H1 (cell line): ENCODE measurements around the gene ZNF805. TPM values are rescaled to one million over a fixed set of nuclear protein-coding genes. Genes with fewer than 3 reads are reported as not detected.

Experiments used
- CTCF ChIA-PET: fragments of 300-600 bp; sonication (Branson Sonifier 250); formaldehyde crosslinking; loops from one replicate; lab custom pipeline; 2021; ENCODE audit not compliant: partially characterized antibody; lab: Charles Lee
- POLR2A ChIA-PET: fragments of 300-600 bp; sonication (Branson Sonifier 250); formaldehyde crosslinking; loops from one replicate; lab custom pipeline; 2021; ENCODE audit warnings: inconsistent platforms; ENCODE audit not compliant: partially characterized antibody; lab: Charles Lee
- DNase-seq, 2 experiments: peaks; one replicate each; pipeline versions ENCODE4 v3.0.0 to v3.0.0-alpha.2; 2010 to 2022; ENCODE audit warnings: low spot score in 2 of 2, low read depth in 1 of 2, mixed read lengths in 1 of 2
- FAIRE-seq: peaks from 2 replicates; lab custom pipeline; 2011; peaks lifted over from hg19 to GRCh38; lab: Jason Lieb, UNC
- H2AFZ ChIP-seq: 2 replicates; pipeline ENCODE4 v1.8.1; 2012; ENCODE audit warnings: low read length, inconsistent platforms
- H2AK5ac ChIP-seq: 2 replicates; pipeline ENCODE4 v1.6.1; 2013; ENCODE audit warnings: low read depth, low read length
- H2BK120ac ChIP-seq: replicated peaks from 2 replicates; pipeline ENCODE3; 2013; ENCODE audit warnings: low read depth, low read length, inconsistent platforms
- H2BK12ac ChIP-seq: 2 replicates; pipeline ENCODE4 v1.6.1; 2013; ENCODE audit warnings: low read depth, low read length
- H2BK15ac ChIP-seq: 2 replicates; pipeline ENCODE4 v1.6.1; 2013; ENCODE audit warnings: low read length
- H2BK20ac ChIP-seq: 2 replicates; pipeline ENCODE4 v1.6.1; 2013; ENCODE audit warnings: low read length
- H2BK5ac ChIP-seq: 2 replicates; pipeline ENCODE4 v1.6.1; 2013; ENCODE audit warnings: low read depth, low read length
- H3K14ac ChIP-seq: 2 replicates; pipeline ENCODE4 v1.6.1; 2013; ENCODE audit warnings: inconsistent platforms; ENCODE audit not compliant: insufficient read length
- H3K18ac ChIP-seq: 2 replicates; pipeline ENCODE4 v1.6.1; 2013; ENCODE audit warnings: low read length; ENCODE audit errors: extremely low read depth
- H3K23ac ChIP-seq: 2 replicates; pipeline ENCODE4 v1.6.1; 2013; ENCODE audit warnings: inconsistent platforms; ENCODE audit not compliant: insufficient read length
- H3K23me2 ChIP-seq: 2 replicates; pipeline ENCODE4 v1.6.1; 2013; ENCODE audit warnings: low read depth, low read length
- H3K27ac ChIP-seq: 2 replicates; pipeline ENCODE4 v1.6.1; 2011; ENCODE audit warnings: low read depth, low read length, inconsistent platforms
- H3K27me3 ChIP-seq, 4 experiments: replicated peaks in 1 of 4; 1 replicate in 1 of 4; 2 replicates in 3 of 4; pipeline versions ENCODE4 v1.6.1 to v1.8.1; 2011 to 2013; ENCODE audit warnings: low read length in 3 of 4, mild to moderate bottlenecking in 3 of 4, inconsistent platforms in 2 of 4, mixed read lengths in 2 of 4, moderate library complexity in 1 of 4; ENCODE audit not compliant: control insufficient read depth in 3 of 4, insufficient read depth in 3 of 4; ENCODE audit errors: extremely low read depth in 1 of 4
- H3K36me3 ChIP-seq, 4 experiments: 2 replicates each; pipeline versions ENCODE4 v1.6.1 to v1.8.1; 2011 to 2013; ENCODE audit warnings: mild to moderate bottlenecking in 4 of 4, low read length in 3 of 4, moderate library complexity in 2 of 4, control low read depth in 1 of 4, inconsistent platforms in 1 of 4; ENCODE audit not compliant: insufficient read depth in 4 of 4, control insufficient read depth in 2 of 4
- H3K4ac ChIP-seq: replicated peaks from 2 replicates; pipeline ENCODE3; 2013; ENCODE audit warnings: low read length, low read depth, mixed read lengths, inconsistent platforms; ENCODE audit not compliant: insufficient read length
- H3K4me1 ChIP-seq, 4 experiments: replicated peaks in 1 of 4; 1 replicate in 1 of 4; 2 replicates in 3 of 4; pipeline versions ENCODE4 v1.6.1 to v1.8.1; 2011 to 2013; ENCODE audit warnings: low read length in 3 of 4, inconsistent platforms in 2 of 4, mixed read lengths in 1 of 4; ENCODE audit not compliant: insufficient read depth in 4 of 4, control insufficient read depth in 3 of 4
- H3K4me2 ChIP-seq, 2 experiments: 2 replicates each; pipeline versions ENCODE4 v1.6.1 to v1.8.1; 2011 to 2013; ENCODE audit warnings: low read depth in 2 of 2, low read length in 2 of 2, control low read depth in 1 of 2, inconsistent platforms in 1 of 2, mild to moderate bottlenecking in 1 of 2; ENCODE audit not compliant: insufficient read depth in 1 of 2
- H3K4me3 ChIP-seq, 4 experiments: fragments of 200-600, 300-600 bp in 1 of 4; sonication (generic), shearing (Covaris generic), sonication (Bioruptor Twin) in 1 of 4; 2 replicates each; pipeline versions ENCODE4 v1.5.1 to v1.8.1; 2011 to 2016; ENCODE audit warnings: low read length in 4 of 4, low read depth in 3 of 4, control low read depth in 2 of 4, inconsistent platforms in 2 of 4, mild to moderate bottlenecking in 2 of 4, mixed read lengths in 1 of 4, moderate library complexity in 1 of 4; ENCODE audit not compliant: insufficient read depth in 2 of 4; ENCODE audit errors: extremely low read depth in 1 of 4
- H3K56ac ChIP-seq: replicated peaks from 2 replicates; pipeline ENCODE3; 2013; ENCODE audit warnings: low read depth, mild to moderate bottlenecking, mixed read lengths, low read length, inconsistent platforms; ENCODE audit not compliant: insufficient read length
- H3K79me1 ChIP-seq: 2 replicates; pipeline ENCODE4 v1.6.1; 2013; ENCODE audit warnings: low read depth, low read length, control low read depth
- H3K79me2 ChIP-seq, 2 experiments: 2 replicates each; pipeline versions ENCODE4 v1.6.1 to v1.8.1; 2012 to 2013; ENCODE audit warnings: low read length in 2 of 2, mild to moderate bottlenecking in 2 of 2, inconsistent platforms in 1 of 2; ENCODE audit not compliant: insufficient read depth in 2 of 2, control insufficient read depth in 1 of 2
- H3K9ac ChIP-seq, 4 experiments: replicated peaks in 1 of 4; 1 replicate in 1 of 4; 2 replicates in 3 of 4; pipeline versions ENCODE4 v1.6.1 to v1.8.1; 2011 to 2013; ENCODE audit warnings: low read depth in 3 of 4, low read length in 3 of 4, control low read depth in 2 of 4, mild to moderate bottlenecking in 2 of 4, moderate library complexity in 2 of 4, inconsistent platforms in 1 of 4; ENCODE audit errors: extremely low read depth in 1 of 4
- H3K9me3 ChIP-seq, 2 experiments: 2 replicates each; pipeline versions ENCODE4 v1.6.1 to v1.8.1; 2012 to 2013; ENCODE audit warnings: mild to moderate bottlenecking in 2 of 2, moderate library complexity in 2 of 2, control low read depth in 1 of 2, inconsistent platforms in 1 of 2, low read depth in 1 of 2, low read length in 1 of 2, mixed read lengths in 1 of 2; ENCODE audit not compliant: insufficient read depth in 2 of 2
- H4K20me1 ChIP-seq, 2 experiments: replicated peaks in 1 of 2; 2 replicates each; pipeline versions ENCODE3 to v1.8.1; 2011 to 2013; ENCODE audit warnings: inconsistent platforms in 2 of 2, low read length in 2 of 2, mild to moderate bottlenecking in 1 of 2; ENCODE audit not compliant: insufficient read depth in 2 of 2, control insufficient read depth in 1 of 2
- H4K5ac ChIP-seq: 2 replicates; pipeline ENCODE4 v1.6.1; 2013; ENCODE audit warnings: low read length, low read depth, mixed read lengths, inconsistent platforms; ENCODE audit not compliant: insufficient read length
- H4K8ac ChIP-seq: 2 replicates; pipeline ENCODE4 v1.8.0; 2013; ENCODE audit warnings: mild to moderate bottlenecking, moderate library complexity, low read length, inconsistent platforms; ENCODE audit not compliant: insufficient read depth; ENCODE audit errors: extremely low read depth
- H4K91ac ChIP-seq: replicated peaks from 2 replicates; pipeline ENCODE3; 2013; ENCODE audit warnings: low read length, mixed read lengths, inconsistent platforms; ENCODE audit not compliant: insufficient read length
- CREB1 ChIP-seq: IDR thresholded peaks from 2 replicates; pipeline ENCODE4 v1.6.1; 2012; ENCODE audit warnings: inconsistent platforms
- EGR1 ChIP-seq: IDR thresholded peaks from 2 replicates; pipeline ENCODE4 v1.6.1; 2011; ENCODE audit warnings: low read depth, low read length, borderline replicate concordance
- HDAC6 ChIP-seq: IDR thresholded peaks from one replicate; pipeline ENCODE4 v1.7.1; 2012; ENCODE audit warnings: low read depth, mild to moderate bottlenecking, inconsistent platforms, low read length, moderate library complexity
- MAFK ChIP-seq: IDR thresholded peaks from 2 replicates; pipeline ENCODE4 v1.6.1; 2012; ENCODE audit warnings: low read depth, mild to moderate bottlenecking, improper control_type of control experiment, low read length
- RBBP5 ChIP-seq: IDR thresholded peaks from 2 replicates; pipeline ENCODE4 v1.7.1; 2012; ENCODE audit warnings: low read depth, mild to moderate bottlenecking, inconsistent platforms, low read length, moderate library complexity, borderline replicate concordance
- WGBS, 2 experiments: shearing (Covaris generic) in 1 of 2; methylation state at CpG; one replicate each; pipeline versions ENCODE4 v1.1.6 to v1.1.7; 2013 to 2015; ENCODE audit warnings: low lambda C conversion rate in 2 of 2, mixed read lengths in 2 of 2, inconsistent platforms in 1 of 2, low coverage in 1 of 2, missing lambda C conversion rate in 1 of 2; ENCODE audit not compliant: insufficient replicate concordance in 2 of 2, insufficient coverage in 1 of 2, insufficient read length in 1 of 2; ENCODE audit errors: extremely low coverage in 1 of 2, missing lambda C conversion rate in 1 of 2; 5-methylcytosine and 5-hydroxymethylcytosine counted together
- polyA plus RNA-seq, 7 experiments: library from polyadenylated mRNA; depleted of rRNA in 3 of 7; stranded (reverse) in 5 of 7; unstranded in 2 of 7; fragments of >200 nt in 5 of 7; fragments of 200-250 nt in 2 of 7; gene quantifications; 1 replicate in 5 of 7; 2 replicates in 1 of 7; 4 replicates in 1 of 7; pipeline versions ENCODE4 v1.2.1 to v1.2.3, GENCODE V29; 2011 to 2013; ENCODE audit warnings: missing spikeins in 2 of 7, mixed read lengths in 2 of 7
- total RNA-seq: library from RNA; stranded (reverse); fragmentation: NEBNext Ultra II Directional; extraction: Animal tissue kit (Norgen Biotek cat#: 25700); gene quantifications from 2 replicates; pipeline ENCODE4 v1.2.1, GENCODE V29; 2021

ZNF805 gene
- total and polyA plus RNA-seq, 2 of the 8 experiments (the other 6 are each of a cell fraction or from before 2014, with no cell fraction given): 2.3 to 14.8 TPM

GRCh38 chr19:57262044-57262443, 21.6 kb downstream of the ZNF805 start:
- H3K56ac ChIP-seq: no peak overlapping the region
- no peaks in the 10 kb centered on the region for H4K20me1 ChIP-seq
- CTCF ChIA-PET: interaction anchor here (0.7 to 1.1 kb wide), 2 partner anchors 34 to 446 kb away, joined by 3 to 4 read pairs; no protein-coding TSS in a partner anchor
- H3K9ac ChIP-seq: no peak overlapping the region; a peak in 1 of 7 replicates
- H2BK15ac ChIP-seq: no peak overlapping the region
- H2BK20ac ChIP-seq: no peak overlapping the region
- H3K23me2 ChIP-seq: no peaks in the 10 kb centered on the region
- H3K4me3 ChIP-seq: no peak overlapping the region
- no peak overlapping the region for H2BK12ac ChIP-seq
- H3K79me2 ChIP-seq: no peaks in the 10 kb centered on the region
- H3K4ac ChIP-seq: no peak overlapping the region
- H3K23ac ChIP-seq: no peak overlapping the region
- POLR2A ChIA-PET: no interaction called here
- WGBS, 2 experiments: 82% methylated on average over 3 of the region's 3 CpGs; no CpG with 5 or more reads in 1 of the 2 experiments
- H3K4me1 ChIP-seq: peaks cover 0 to 7% (median 1%) of the 10 kb centered on the region in 4 experiments; a peak in 2 of 7 replicates
- no peak overlapping the region for H2AK5ac ChIP-seq
- no peak overlapping the region for H2AFZ ChIP-seq
- no peak overlapping the region for H3K4me2 ChIP-seq
- no peak overlapping the region for H3K18ac ChIP-seq
- peaks cover 0 to 2% (median 0%) of the 10 kb centered on the region in 4 experiments; a peak in 1 of 8 replicates for H3K36me3 ChIP-seq
- H4K91ac ChIP-seq: no peak overlapping the region
- no peak overlapping the region for H3K27ac ChIP-seq
- H2BK120ac ChIP-seq: no peak overlapping the region
- H3K14ac ChIP-seq: no peak overlapping the region
- H4K8ac ChIP-seq: no peak overlapping the region
- no peaks in the 10 kb centered on the region for H3K27me3 ChIP-seq
- H2BK5ac ChIP-seq: no peak overlapping the region
- no peak overlapping the region for H4K5ac ChIP-seq
- FAIRE-seq: no peak
- DNase-seq: no peak
- no peaks in the 10 kb centered on the region for H3K9me3 ChIP-seq
- no peaks in the 10 kb centered on the region for H3K79me1 ChIP-seq
- TF ChIP-seq CREB1 (no peak), EGR1 (no peak), MAFK (peak; percentile 15; the same call in 1 of the 2 replicates), RBBP5 (no peak), HDAC6 (no peak)
